SK-N-SH treated with all-trans-retinoic acid at 6 μM for 48 hours (cell line): ENCODE data around the gene TMEM43.
"Not testable (repeated sequence)": the region's sequence is repeated elsewhere in the genome, so short reads cannot be mapped to it uniquely, and the experiment has no call there.

Source experiments
- ARNTL ChIP-seq: fragments of 450-650 bp; formaldehyde crosslinking; IDR thresholded peaks from 2 replicates; pipeline ENCODE4 v1.5.0; 2020; ENCODE audit warnings: low read depth, mild to moderate bottlenecking, moderate library complexity, borderline replicate concordance
- CSDC2 ChIP-seq: fragments of 250-450 bp; sonication (Bioruptor Pico); IDR thresholded peaks from 2 replicates; pipeline ENCODE4 v1.5.0; 2020; ENCODE audit warnings: mild to moderate bottlenecking, moderate library complexity
- OSR1 ChIP-seq: fragments of 250-450 bp; sonication (Bioruptor Pico); IDR thresholded peaks from 2 replicates; pipeline ENCODE4 v1.8.0; 2022; ENCODE audit warnings: moderate library complexity, mild to moderate bottlenecking, inconsistent platforms
- PPARA ChIP-seq: fragments of 250-450 bp; sonication (Bioruptor Pico); IDR thresholded peaks from 2 replicates; pipeline ENCODE4 v1.5.0; 2020; ENCODE audit warnings: mild to moderate bottlenecking, borderline replicate concordance
- TCF4 ChIP-seq: fragments of 250-450 bp; sonication (Bioruptor Pico); IDR thresholded peaks from 2 replicates; pipeline ENCODE4 v1.8.0; 2021; ENCODE audit warnings: mild to moderate bottlenecking, moderate library complexity, borderline replicate concordance
- ZFP3 ChIP-seq: fragments of 250-450 bp; sonication (Bioruptor Pico); IDR thresholded peaks from 2 replicates; pipeline ENCODE4 v1.5.0; 2020; ENCODE audit warnings: mild to moderate bottlenecking, moderate library complexity
- ZNF8 ChIP-seq: fragments of 450-650 bp; formaldehyde crosslinking; IDR thresholded peaks from 2 replicates; pipeline ENCODE4 v1.5.0; 2020; ENCODE audit warnings: mild to moderate bottlenecking, moderate library complexity

DNA sequence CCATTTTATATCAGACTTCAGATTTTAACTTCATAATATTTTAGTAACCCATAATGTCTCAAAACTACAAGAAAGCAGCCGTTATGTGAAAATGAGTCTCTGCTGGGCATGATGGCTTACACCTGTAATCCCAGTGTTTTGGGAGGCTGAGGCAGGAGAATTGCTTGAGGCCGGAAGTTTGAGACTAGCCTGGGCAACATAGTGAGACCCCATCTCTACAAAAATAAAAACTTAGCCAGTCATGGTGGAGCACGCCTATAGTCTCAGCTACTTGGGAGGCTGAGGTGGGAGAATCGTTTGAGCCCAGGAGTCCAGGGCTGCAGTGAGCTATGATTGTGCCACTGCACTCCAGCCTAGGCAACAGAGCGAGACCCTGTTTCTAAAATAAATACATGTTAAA, 15.0 kb upstream of the TMEM43 start:
- TF ChIP-seq CSDC2 (CRISPR knock-in tag); TCF4; ZNF8 (CRISPR knock-in tag); OSR1 (CRISPR knock-in tag); ZFP3 (CRISPR knock-in tag); ARNTL (CRISPR knock-in tag); PPARA (CRISPR knock-in tag): not testable (repeated sequence)
